A549 (cell line): ENCODE data around the gene FAM114A2. TPM values are rescaled to one million over a fixed set of nuclear protein-coding genes. Genes with fewer than 3 reads are reported as not detected.

Experiments used
- ATAC-seq, 2 experiments: fragments of 200-7000 bp in 1 of 2; fragments of >200 bp in 1 of 2; cut with Nextera tagmentation in 1 of 2; cut with Tn5 transposase in 1 of 2; 3 replicates each; pipeline versions ENCODE4 v1.8.0 to v1.9.1; 2018 to 2020; ENCODE audit warnings: mild to moderate bottlenecking in 1 of 2, moderate library complexity in 1 of 2
- CTCF ChIA-PET: fragments of 300-600 bp; sonication (Branson Sonifier 250); formaldehyde crosslinking; extraction: SDS; loops from one replicate; lab custom pipeline; 2021; ENCODE audit warnings: antibody characterized with exemption, inconsistent platforms; lab: Yijun Ruan, JAX
- POLR2A ChIA-PET: fragments of 350-600 bp; formaldehyde crosslinking; extraction: SDS; loops from one replicate; lab custom pipeline; 2021; ENCODE audit warnings: antibody characterized with exemption, inconsistent platforms; lab: Yijun Ruan, JAX
- DNase-seq, 2 experiments: peaks; one replicate each; pipeline versions ENCODE4 v3.0.0 to v3.0.0-alpha.2; 2011 to 2016; ENCODE audit warnings: low read depth in 1 of 2, low spot score in 1 of 2
- FAIRE-seq: peaks from 2 replicates; lab custom pipeline; 2011; peaks lifted over from hg19 to GRCh38; lab: Jason Lieb, UNC
- H3K27ac ChIP-seq, 2 experiments: fragments of >200 bp; sonication (Bioruptor Twin); formaldehyde crosslinking; 3 replicates each; pipeline ENCODE4 v1.5.1; 2016 to 2017
- H3K4me1 ChIP-seq: fragments of >200 bp; sonication (Bioruptor Twin); formaldehyde crosslinking; 3 replicates; pipeline ENCODE4 v1.6.1; 2016
- H3K4me2 ChIP-seq: fragments of >200 bp; sonication (Bioruptor Twin); formaldehyde crosslinking; 3 replicates; pipeline ENCODE4 v1.6.1; 2016
- H3K4me3 ChIP-seq: fragments of >200 bp; sonication (Bioruptor Twin); formaldehyde crosslinking; 3 replicates; pipeline ENCODE4 v1.5.1; 2016
- H3K9me3 ChIP-seq: fragments of >200 bp; sonication (Bioruptor Twin); formaldehyde crosslinking; 3 replicates; pipeline ENCODE4 v1.6.1; 2016
- BHLHE40 ChIP-seq: IDR thresholded peaks from 2 replicates; pipeline ENCODE4 v1.6.1; 2012; ENCODE audit warnings: low read depth, low read length, inconsistent platforms
- CBX2 ChIP-seq: fragments of 200-600 bp; sonication (generic); IDR thresholded peaks from 2 replicates; pipeline ENCODE4 v1.6.1; 2016; ENCODE audit warnings: low read depth, mild to moderate bottlenecking, borderline replicate concordance
- CHD2 ChIP-seq: fragments of 150-350 bp; IDR thresholded peaks from 2 replicates; pipeline ENCODE4 v1.6.1; 2014; ENCODE audit warnings: low read length; ENCODE audit not compliant: partially characterized antibody
- CTCF ChIP-seq: fragments of >200 bp; sonication (Bioruptor Twin); formaldehyde crosslinking; IDR thresholded peaks from 3 replicates; pipeline ENCODE4 v1.5.1; 2016
- EHMT2 ChIP-seq: fragments of 200-600 bp; sonication (generic); IDR thresholded peaks from 2 replicates; pipeline ENCODE4 v1.6.1; 2016; ENCODE audit warnings: antibody characterized with exemption, low read depth, mild to moderate bottlenecking, moderate library complexity
- FOXS1 ChIP-seq: fragments of 250-450 bp; sonication (Bioruptor Pico); IDR thresholded peaks from 2 replicates; pipeline ENCODE4 v1.5.0; 2020; ENCODE audit warnings: mild to moderate bottlenecking, moderate library complexity
- HOXA7 ChIP-seq: fragments of 250-450 bp; sonication (Bioruptor Pico); IDR thresholded peaks from 2 replicates; pipeline ENCODE4 v1.5.0; 2020; ENCODE audit warnings: mild to moderate bottlenecking, moderate library complexity
- HOXB13 ChIP-seq: fragments of 250-450 bp; sonication (Bioruptor Pico); IDR thresholded peaks from 2 replicates; pipeline ENCODE4 v1.5.0; 2020; ENCODE audit warnings: low read depth, mild to moderate bottlenecking, moderate library complexity
- HOXB5 ChIP-seq: fragments of 250-450 bp; sonication (Bioruptor Pico); IDR thresholded peaks from 2 replicates; pipeline ENCODE4 v1.5.0; 2020; ENCODE audit warnings: mild to moderate bottlenecking, moderate library complexity
- KDM1A ChIP-seq: fragments of 200-600 bp; sonication (generic); IDR thresholded peaks from 2 replicates; pipeline ENCODE4 v1.6.1; 2016; ENCODE audit warnings: low read depth, mild to moderate bottlenecking
- MYC ChIP-seq: IDR thresholded peaks from 2 replicates; pipeline ENCODE4 v1.6.1; 2012; ENCODE audit warnings: mild to moderate bottlenecking, inconsistent platforms, low read length, improper control_type of control experiment, borderline replicate concordance
- POLR2A ChIP-seq: IDR thresholded peaks from 2 replicates; pipeline ENCODE4 v1.6.1; 2012; ENCODE audit warnings: mild to moderate bottlenecking, low read length
- RCOR1 ChIP-seq: fragments of 150-350 bp; IDR thresholded peaks from 2 replicates; pipeline ENCODE4 v1.6.1; 2014; ENCODE audit warnings: antibody characterized with exemption, low read length, low read depth
- REST ChIP-seq: fragments of 200-600 bp; sonication (generic); IDR thresholded peaks from 2 replicates; pipeline ENCODE4 v1.6.1; 2016; ENCODE audit warnings: antibody characterized with exemption, mild to moderate bottlenecking, moderate library complexity
- RFX5 ChIP-seq: fragments of 450-650 bp; IDR thresholded peaks from 2 replicates; pipeline ENCODE4 v1.7.1; 2014; ENCODE audit warnings: antibody characterized with exemption, mild to moderate bottlenecking, moderate library complexity
- TP53 ChIP-seq: fragments of 250-450 bp; sonication (Bioruptor Pico); IDR thresholded peaks from 2 replicates; pipeline ENCODE4 v1.5.0; 2021; ENCODE audit warnings: mild to moderate bottlenecking, moderate library complexity
- ZFP36 ChIP-seq: fragments of 450-650 bp; IDR thresholded peaks from 2 replicates; pipeline ENCODE4 v1.6.1; 2014; ENCODE audit warnings: borderline replicate concordance; ENCODE audit not compliant: partially characterized antibody
- ZNF302 ChIP-seq: fragments of 250-450 bp; sonication (Bioruptor Pico); IDR thresholded peaks from 2 replicates; pipeline ENCODE4 v1.9.0; 2021; ENCODE audit warnings: inconsistent platforms, mild to moderate bottlenecking, moderate library complexity
- ZSCAN20 ChIP-seq: fragments of 250-450 bp; sonication (Bioruptor Pico); IDR thresholded peaks from 2 replicates; pipeline ENCODE4 v1.8.0; 2022; ENCODE audit warnings: mild to moderate bottlenecking, moderate library complexity
- WGBS: methylation state at CpG from one replicate; pipeline ENCODE4 v1.1.6; 2017; ENCODE audit errors: missing lambda C conversion rate; 5-methylcytosine and 5-hydroxymethylcytosine counted together
- polyA plus RNA-seq, 4 experiments: library from polyadenylated mRNA; depleted of rRNA in 3 of 4; stranded (reverse); fragments of >200 nt; fragmentation: RNase III in 1 of 4; extraction: RNeasy Plus Mini Kit Qiagen cat#74134 plus additional on column Dnase treatment in 1 of 4; gene quantifications; 2 replicates in 3 of 4; 3 replicates in 1 of 4; pipeline ENCODE4 v1.2.3, GENCODE V29; 2011 to 2017

FAM114A2 gene
- polyA plus RNA-seq, 2 of the 4 experiments (the other 2 are of a cell fraction): 14.6 to 21.3 TPM

GRCh38 chr5:153970496-153970895 is 68.2 kb downstream of the FAM114A2 start:
- 48% methylated on average over 3 of the region's 3 CpGs for WGBS
- H3K4me1 ChIP-seq: no peaks in the 10 kb centered on the region
- H3K4me2 ChIP-seq: no peak overlapping the region
- CTCF ChIA-PET: interaction anchor here (1.1 to 1.8 kb wide), 5 partner anchors 10 to 1438 kb away, joined by 3 to 6 read pairs (median 3); no protein-coding TSS in a partner anchor
- TF ChIP-seq ZSCAN20 (CRISPR knock-in tag) (no peak), TP53 (no peak), POLR2A (no peak), EHMT2 (no peak), HOXA7 (CRISPR knock-in tag) (no peak), RFX5 (no peak), ZNF302 (CRISPR knock-in tag) (no peak), REST (no peak), CTCF (no peak), HOXB5 (CRISPR knock-in tag) (no peak), CHD2 (no peak)
- TF ChIP-seq, all 56 proteins: peak for 0
- H3K27ac ChIP-seq: no peak overlapping the region
- no peaks in the 10 kb centered on the region for H3K9me3 ChIP-seq
- FAIRE-seq (no peak), ATAC-seq (no peak), DNase-seq (no peak)
- H3K4me3 ChIP-seq: no peak overlapping the region
- POLR2A ChIA-PET: interaction anchor here (0.6 kb wide), 1 partner anchor 334 kb away, joined by 4 read pairs; no protein-coding TSS in a partner anchor

GRCh38 chr5:153969563-153969895 is 69.2 kb downstream of the FAM114A2 start:
- DNase-seq: no peak
- no peaks in the 10 kb centered on the region for H3K9me3 ChIP-seq
- no peak for TF ChIP-seq MYC
- no peak for TF ChIP-seq KDM1A
- TF ChIP-seq ZSCAN20 (CRISPR knock-in tag): no peak
- no peak for TF ChIP-seq RCOR1
- TF ChIP-seq ZFP36: no peak
- no peak for TF ChIP-seq CBX2
- no peak for TF ChIP-seq FOXS1 (CRISPR knock-in tag)
- TF ChIP-seq BHLHE40: no peak
- no peak for TF ChIP-seq HOXB13 (CRISPR knock-in tag)
- H3K4me1 ChIP-seq: no peaks in the 10 kb centered on the region
- WGBS: 28% methylated on average over 3 of the region's 3 CpGs
- no peak overlapping the region for H3K27ac ChIP-seq
- ChIA-PET POLR2A (no interaction called here), CTCF (interaction anchor here (1.4 to 6.2 kb wide), 2 partner anchors 11 to 1437 kb away, joined by 3 to 102 read pairs; no protein-coding TSS in a partner anchor)
- H3K4me3 ChIP-seq: no peak overlapping the region
- no peak for FAIRE-seq
- no peak for ATAC-seq
- H3K4me2 ChIP-seq: no peak overlapping the region
